GM12864 (cell line): ENCODE data around the gene TMEM184C.

Source experiments
- DNase-seq: peaks from one replicate; pipeline ENCODE4 v3.0.0-alpha.2; 2011; ENCODE audit warnings: low read depth
- H3K4me3 ChIP-seq: 2 replicates; pipeline ENCODE4 v1.5.1; 2011; ENCODE audit warnings: mild to moderate bottlenecking, low read depth, low read length, control low read depth
- CTCF ChIP-seq: IDR thresholded peaks from 2 replicates; pipeline ENCODE4 v1.5.1; 2011; ENCODE audit warnings: low read depth, mild to moderate bottlenecking, moderate library complexity, low read length, control low read depth, inconsistent platforms; ENCODE audit errors: missing control alignments

TMEM184C gene

GRCh38 chr4:147597561-147597960 lies 19.6 kb upstream of the TMEM184C start:
- no peak overlapping the region for H3K4me3 ChIP-seq
- DNase-seq: no peak
- TF ChIP-seq CTCF: no peak

GRCh38 chr4:147599206-147599605 lies 18.0 kb upstream of the TMEM184C start:
- no peak for TF ChIP-seq CTCF
- H3K4me3 ChIP-seq: no peak overlapping the region
- DNase-seq: no peak

GRCh38 chr4:147599769-147600168 lies 17.4 kb upstream of the TMEM184C start:
- no peak for DNase-seq
- TF ChIP-seq CTCF: no peak
- H3K4me3 ChIP-seq: no peak overlapping the region

- no peak for DNase-seq
- no peak for TF ChIP-seq CTCF
- H3K4me3 ChIP-seq: no peak overlapping the region
Observed at GRCh38 chr4:147605499-147605898, 11.7 kb upstream of the TMEM184C start.

- no peak overlapping the region for H3K4me3 ChIP-seq
- DNase-seq: no peak
- TF ChIP-seq CTCF: no peak
Observed at GRCh38 chr4:147607471-147607870, 9.7 kb upstream of the TMEM184C start.

GRCh38 chr4:147610686-147611085 lies 6.5 kb upstream of the TMEM184C start:
- no peak for TF ChIP-seq CTCF
- DNase-seq: no peak
- no peak overlapping the region for H3K4me3 ChIP-seq

- DNase-seq: no peak
- no peak for TF ChIP-seq CTCF
- peak overlapping the region; percentile 70 for H3K4me3 ChIP-seq
Observed at GRCh38 chr4:147616849-147617172, 386 bp upstream of the TMEM184C start.
